Activated CD8-positive, alpha-beta memory T cell treated with anti-CD3 and anti-CD28 coated beads for 24 hours (primary cell): Measurements from ENCODE around the gene HSPA12B.

Experiments used
- DNase-seq: peaks from one replicate; pipeline ENCODE4 v3.0.0-alpha.2; 2020

HSPA12B gene

DNA sequence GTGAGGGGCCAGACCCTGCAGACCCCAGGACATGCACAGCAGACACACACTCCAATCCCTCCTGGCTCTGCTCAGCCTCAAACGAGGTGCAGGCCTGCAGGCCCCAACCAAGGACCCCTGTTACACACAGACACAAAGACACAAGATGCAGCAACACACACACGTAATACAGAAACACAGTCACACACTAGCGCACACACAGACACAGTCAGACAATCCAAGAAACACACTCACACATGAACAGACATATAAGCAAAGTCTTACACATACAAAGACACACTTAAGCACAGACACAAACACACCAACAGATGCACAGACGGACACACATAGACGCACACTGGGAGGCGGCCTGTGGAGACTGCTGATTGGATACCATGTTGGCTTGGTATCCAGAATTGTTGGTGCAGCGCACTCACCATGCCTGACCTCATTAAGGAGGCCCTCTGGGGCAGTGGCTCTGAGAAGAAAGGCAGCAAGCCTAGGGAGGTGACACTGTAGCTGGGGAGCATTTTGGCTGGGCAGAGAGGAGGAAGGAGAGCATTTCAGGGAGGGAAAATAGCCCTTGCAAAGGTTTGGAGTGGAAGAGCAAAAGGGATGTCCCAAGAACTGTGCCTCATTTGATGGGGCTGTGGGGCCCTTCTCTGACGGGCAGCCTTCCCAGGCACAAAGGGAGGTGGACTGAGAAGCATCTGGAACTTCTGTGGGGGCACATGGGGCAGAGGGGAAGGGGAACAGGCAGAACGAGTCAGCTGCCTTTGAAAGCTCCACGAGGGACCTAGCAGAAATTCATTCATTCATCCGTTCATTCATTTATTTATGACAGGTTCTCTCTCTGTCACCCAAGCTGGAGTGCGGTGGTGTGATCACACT, 1.4 kb upstream of the HSPA12B start:
- no peak for DNase-seq

- DNase-seq: no peak
Measured at GRCh38 chr20:3731944-3732326, 550 bp upstream of the HSPA12B start.

DNA sequence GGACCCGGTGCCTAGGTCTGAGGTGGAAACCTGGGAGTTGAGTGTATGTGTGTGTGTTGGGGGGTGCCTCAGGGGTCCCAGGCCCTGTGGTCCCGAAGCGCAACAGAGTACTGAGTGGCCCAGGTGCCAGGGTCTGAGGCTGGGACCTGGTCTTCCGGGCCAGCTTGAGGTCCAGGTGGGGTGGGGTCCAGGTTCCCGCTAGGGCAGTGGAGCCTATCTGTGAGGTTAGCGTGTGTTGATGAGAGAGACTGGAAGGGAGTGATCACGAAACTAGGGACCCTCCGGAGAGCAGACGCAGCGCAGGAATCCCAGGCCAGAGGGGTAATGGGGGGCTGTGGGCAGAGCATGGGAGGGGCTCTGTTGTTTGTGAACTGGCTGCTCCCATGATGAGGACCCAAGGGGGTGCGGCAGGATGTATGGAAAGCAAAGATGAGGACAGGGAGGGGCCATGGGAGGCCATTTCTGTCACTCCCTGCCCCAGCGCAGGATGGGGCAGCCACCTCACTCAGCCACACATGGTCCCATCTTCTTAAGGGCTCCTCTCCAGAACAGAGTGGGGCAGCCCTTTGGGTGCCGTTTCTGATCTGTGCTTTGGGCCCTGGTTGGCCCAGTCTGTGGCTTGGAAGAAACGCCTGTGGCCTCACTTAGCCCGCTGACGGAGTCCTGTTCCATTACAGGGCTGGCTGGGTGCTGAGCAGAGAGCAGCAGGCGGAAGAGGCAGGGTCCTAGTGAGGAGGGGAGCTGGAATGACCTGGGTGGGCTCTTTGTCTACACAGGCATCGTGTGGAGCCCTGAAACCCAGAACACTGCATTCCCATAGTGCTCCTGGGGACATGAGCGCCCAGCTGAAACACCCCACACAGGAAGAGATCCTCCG, 872 bp downstream of the HSPA12B start:
- DNase-seq: no peak

DNA sequence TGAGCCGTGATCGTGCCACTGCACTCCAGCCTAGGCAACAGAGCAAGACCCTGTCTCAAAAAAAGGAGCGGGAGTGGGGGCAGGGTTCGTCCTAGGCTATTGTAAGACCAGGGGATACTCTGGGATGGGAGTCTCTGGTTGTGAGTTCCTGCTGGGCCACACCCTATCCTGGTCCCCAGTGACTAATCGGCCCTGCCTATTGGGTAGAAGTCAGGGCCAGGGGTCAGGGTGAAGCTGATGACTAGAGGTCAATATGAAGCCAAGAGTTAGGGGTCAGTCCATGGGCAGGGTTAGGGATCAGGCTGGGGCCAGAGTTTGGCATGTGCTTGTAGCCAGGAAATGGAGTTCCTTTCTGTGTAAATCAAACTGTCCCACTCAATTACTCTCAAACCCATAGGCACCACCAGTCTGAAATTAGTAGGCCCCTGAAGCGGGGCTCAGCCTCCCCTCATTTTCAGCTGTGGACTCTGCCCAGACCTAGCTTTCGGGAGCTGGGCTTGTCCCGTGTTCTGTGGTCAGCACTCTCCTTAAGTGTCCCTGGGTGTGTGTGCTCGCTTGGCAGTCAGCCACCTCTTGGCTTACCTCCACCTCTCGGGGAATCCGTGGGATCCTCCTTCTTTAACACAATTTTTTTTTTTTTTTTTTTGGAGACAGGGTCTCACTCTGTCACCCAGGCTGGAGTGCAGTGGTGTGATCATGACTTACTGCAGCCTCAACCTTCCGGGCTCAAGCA, 1.8 kb downstream of the HSPA12B start:
- no peak for DNase-seq

- DNase-seq: no peak
Measured at GRCh38 chr20:3735768-3736167, 3.3 kb downstream of the HSPA12B start.

GRCh38 chr20:3738111-3739053, 5.9 kb downstream of the HSPA12B start:
- DNase-seq: no peak

DNA sequence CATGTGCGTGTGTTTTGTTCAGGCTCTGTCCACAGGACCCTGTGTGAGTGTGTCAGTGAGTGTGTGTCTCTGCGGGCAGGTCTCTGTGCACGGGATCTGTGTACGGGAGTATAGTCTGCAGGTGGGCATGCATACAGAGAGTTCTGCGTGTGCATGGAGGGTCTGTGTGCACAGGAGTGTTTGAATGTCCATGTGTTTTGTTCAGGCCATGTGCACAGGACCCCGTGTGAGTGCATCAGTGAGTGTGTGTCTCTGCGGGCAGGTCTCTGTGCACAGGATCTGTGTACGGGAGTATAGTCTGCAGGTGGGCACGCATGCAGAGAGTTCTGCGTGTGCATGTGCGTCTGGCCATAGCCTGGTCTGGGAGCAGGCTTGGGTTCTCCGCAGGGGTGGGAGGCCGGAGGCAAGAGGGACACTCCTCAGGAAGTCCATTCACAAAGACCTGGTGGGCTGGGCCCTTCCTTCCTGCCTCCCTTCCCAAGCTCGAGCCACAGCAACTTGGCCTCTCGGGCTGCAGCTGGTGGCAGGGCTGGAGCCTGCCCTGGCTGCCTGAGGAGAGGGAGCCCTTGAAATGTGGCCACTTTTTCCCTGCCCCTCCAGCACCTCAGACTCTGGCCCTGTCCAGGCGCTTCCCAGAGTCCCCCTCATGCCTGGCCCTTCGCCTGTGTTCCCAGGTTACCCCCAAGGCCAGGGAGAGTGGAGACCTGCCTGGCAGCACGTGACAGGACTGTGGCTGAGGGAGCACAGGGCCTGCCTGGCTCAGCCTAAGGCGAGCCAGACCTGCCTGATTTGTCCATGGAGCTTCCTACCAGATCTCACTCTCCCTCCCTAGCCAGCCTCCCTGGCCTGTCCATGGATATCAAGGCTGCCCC, 6.8 kb downstream of the HSPA12B start:
- no peak for DNase-seq

DNA sequence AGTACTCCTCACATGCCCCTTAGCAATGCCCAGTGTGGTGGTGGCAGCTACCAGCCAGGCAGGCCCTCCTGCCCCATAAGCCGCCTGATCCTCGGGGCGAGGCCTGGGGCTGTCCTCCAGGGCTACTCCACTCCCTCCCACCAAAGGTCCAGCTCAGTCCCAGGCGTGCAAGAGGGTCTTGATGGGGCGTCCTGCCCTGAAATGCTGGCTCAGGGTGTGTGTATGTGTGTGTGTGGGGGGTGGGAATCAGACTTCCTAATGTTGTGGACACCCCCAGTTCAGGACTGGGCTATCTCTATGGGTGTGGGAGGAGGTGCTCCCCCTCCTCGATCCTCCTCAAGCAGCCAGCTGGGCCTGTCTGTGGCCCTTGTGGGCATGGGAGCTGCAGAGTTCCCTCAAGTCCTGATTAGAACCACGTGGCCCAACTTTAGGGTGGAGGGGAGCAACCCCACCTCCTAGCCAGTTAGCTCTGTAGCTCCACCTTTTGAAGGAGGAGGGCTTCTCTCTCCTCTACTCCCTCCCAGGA, 7.5 kb downstream of the HSPA12B start:
- DNase-seq: no peak

DNA sequence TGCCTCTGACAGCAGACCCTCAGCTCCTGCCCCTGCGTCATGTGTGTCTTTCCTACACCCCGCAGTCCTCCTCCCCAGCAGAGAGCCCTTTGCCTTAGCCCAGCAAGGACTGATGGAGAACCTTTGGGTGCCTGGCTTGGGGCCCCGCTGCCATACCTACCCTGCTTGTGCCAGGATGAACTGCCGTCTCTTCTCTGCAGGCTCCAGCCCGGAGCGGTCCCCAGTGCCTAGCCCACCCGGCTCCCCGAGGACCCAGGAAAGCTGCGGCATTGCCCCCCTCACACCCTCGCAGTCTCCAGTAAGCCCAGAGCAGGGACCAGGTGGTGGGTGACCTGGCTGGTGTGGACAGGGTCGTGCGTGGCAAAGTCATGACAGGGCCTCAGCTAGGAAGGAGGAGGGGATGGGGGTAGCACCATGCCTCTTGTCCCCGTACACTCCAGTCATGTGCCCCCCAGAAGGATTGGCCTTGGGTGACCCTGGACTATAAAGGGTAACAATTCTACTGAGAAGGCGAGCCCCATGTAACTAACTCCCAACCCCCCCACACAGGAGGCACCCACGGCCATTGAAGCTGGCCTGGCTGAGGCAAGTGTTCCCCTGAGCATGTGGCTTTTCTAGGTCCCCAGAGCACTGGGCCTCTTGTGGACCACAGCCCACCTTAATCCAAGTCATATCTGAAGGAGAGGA, 8.3 kb downstream of the HSPA12B start:
- no peak for DNase-seq

DNA sequence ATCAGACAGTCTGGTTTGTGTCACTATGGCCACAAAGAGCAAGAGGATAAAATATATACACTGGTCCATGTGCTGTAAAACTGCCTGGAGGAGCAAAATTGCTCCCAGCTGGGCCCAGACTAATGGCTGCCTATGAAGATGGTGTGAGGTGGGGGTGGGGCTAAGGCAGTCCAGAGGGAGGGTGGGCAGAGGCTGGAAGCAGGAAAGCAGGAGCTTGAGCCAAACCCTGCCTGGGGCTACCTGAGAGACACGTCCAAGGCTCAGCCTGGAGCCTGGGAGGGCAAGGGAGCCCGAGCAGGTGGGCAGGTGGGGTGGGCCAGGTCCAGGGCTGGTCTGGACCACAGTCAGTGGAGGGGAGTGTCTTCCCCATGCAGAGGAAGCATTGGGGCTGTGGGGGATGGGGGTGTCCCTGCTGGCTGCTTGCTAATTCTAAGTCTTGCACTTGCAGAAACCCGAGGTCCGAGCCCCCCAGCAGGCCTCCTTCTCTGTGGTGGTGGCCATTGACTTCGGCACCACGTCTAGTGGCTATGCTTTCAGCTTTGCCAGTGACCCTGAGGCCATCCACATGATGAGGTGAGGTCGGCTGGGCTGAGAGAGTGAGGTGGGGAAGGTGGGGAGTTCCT, 9.5 kb downstream of the HSPA12B start:
- no peak for DNase-seq

DNA sequence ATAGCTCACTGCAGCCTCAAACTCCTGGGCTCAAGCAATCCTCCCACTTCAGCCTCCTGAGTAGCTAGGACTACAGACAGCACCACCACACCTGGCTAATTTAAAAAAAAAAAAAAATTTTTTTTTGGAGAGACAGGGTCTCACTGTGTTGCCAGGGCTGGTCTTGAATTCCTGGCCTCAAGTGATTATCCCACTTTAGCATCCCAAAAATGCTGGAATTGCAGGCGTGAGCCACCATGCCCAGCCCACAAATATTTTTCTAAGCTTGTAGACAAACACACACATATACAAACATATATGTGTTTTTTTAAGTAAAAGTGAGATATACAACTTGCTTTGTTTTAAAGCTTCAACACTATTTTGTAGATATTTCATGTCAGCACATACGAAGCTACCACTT, 10.8 kb downstream of the HSPA12B start:
- DNase-seq: no peak

DNA sequence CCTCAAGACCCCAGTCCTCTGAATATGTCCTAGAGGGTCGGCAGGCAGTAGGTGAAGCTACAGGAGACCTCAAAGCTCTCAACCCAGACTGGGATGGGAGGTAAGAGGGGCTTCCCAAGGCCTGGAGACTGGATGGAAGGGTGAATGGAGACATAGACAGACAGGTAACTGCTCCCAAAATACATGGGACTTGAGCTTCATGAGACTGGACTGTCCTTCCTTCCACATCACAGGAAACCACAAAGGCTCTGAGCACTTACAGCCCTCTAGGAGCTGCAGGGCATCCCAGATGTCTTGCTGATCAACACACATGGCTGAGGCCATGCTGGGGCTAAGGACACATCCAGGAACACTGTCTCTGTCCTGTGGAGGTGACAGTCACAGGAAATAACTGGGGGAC, 11.6 kb downstream of the HSPA12B start:
- DNase-seq: no peak

DNA sequence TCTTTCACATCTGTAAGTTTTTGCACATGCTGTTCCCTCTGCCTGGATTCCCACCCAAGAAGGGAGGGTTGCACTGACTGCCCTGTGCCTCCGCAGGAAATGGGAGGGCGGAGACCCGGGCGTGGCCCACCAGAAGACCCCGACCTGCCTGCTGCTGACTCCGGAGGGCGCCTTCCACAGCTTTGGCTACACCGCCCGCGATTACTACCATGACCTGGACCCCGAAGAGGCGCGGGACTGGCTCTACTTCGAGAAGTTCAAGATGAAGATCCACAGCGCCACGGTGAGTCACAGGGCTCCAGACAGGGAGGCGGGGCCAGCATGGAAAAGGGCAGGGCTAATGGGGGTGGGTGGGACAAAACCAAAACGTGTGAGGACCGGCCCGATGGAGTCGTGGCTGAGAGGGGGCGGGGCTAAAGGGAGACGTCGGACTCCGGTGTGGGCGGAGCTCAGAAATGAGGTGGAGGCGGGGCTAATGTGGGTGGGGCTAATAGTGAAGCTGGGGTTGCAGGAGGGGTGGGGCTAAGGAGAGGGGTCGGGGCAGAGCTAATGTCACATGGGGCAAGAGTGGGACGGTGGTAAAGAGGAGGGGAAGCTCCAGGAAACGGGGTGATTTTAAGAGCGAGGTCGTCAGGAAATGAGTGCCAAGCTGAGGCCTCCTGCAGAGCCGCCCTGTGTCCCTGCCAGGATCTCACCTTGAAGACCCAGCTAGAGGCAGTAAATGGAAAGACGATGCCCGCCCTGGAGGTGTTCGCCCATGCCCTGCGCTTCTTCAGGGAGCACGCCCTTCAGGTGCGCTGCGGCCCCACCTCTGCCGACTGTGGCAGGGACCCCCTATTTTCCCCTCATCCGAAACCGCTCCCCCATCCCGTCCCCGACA, 12.6 kb downstream of the HSPA12B start:
- peak; percentile 81 for DNase-seq

GRCh38 chr20:3745686-3746173, 13.2 kb downstream of the HSPA12B start:
- DNase-seq: no peak

DNA sequence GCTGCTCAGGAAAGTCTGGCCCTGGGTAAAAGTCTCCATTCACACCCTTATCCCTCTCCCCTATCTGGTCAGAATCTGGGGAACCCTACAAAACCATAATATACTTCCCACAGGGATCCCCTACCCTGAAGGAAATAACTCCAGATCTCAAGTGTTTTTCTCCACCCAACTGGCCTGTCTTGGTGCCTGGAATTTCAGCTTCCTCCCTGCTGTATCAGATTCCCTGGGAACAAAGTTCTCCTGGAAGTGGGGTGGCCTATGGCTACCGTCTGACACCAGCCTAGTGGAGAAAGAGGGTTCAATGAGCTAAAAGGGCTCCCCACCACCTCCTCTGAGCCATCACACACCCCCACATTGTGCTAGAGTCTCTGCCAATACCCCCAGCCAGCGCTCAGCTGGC, 15.0 kb downstream of the HSPA12B start:
- no peak for DNase-seq

GRCh38 chr20:3748073-3748472, 15.6 kb downstream of the HSPA12B start:
- DNase-seq: no peak

- DNase-seq: no peak
Measured at GRCh38 chr20:3749087-3749688, 16.7 kb downstream of the HSPA12B start.
